Mononuclear cell (primary cell): Measurements from ENCODE around the gene NOTCH1. TPM values are rescaled to one million over a fixed set of nuclear protein-coding genes. Genes with fewer than 3 reads are reported as not detected.

Experiments
- H3K27me3 ChIP-seq: 2 replicates; pipeline ENCODE4 v1.6.0; 2011; ENCODE audit warnings: low read length, control low read depth; ENCODE audit not compliant: insufficient read depth
- H3K4me1 ChIP-seq: 2 replicates; pipeline ENCODE4 v1.5.1; 2011; ENCODE audit warnings: mild to moderate bottlenecking, low read length, control low read depth; ENCODE audit not compliant: insufficient read depth
- H3K4me3 ChIP-seq: 2 replicates; pipeline ENCODE4 v1.5.1; 2011; ENCODE audit warnings: mild to moderate bottlenecking, low read length, moderate library complexity
- H3K9me3 ChIP-seq: 2 replicates; pipeline ENCODE4 v1.5.1; 2011; ENCODE audit warnings: low read depth, mild to moderate bottlenecking, control low read depth, low read length
- total RNA-seq: library from RNA; depleted of rRNA; stranded (reverse); fragments of >200 nt; gene quantifications from one replicate; pipeline ENCODE4 v1.2.3, GENCODE V29; 2012

NOTCH1 gene
- total RNA-seq, result 28.1 TPM

GRCh38 chr9:136545965-136546696 is at the start of gene NOTCH1:
NOTCH1 (minus strand) TSS chr9:136546048; CDS start chr9:136545786, 262 bp downstream.
- Histone ChIP-seq H3K4me1 (peaks cover 68% of the 10 kb centered on the region), H3K4me3 (peak within 1 kb of the TSS; percentile 84), H3K9me3 (no peaks in the 10 kb centered on the region), H3K27me3 (no peaks in the 10 kb centered on the region)

- no peaks in the 10 kb centered on the region for H3K27me3 ChIP-seq
- no peaks in the 10 kb centered on the region for H3K4me1 ChIP-seq
- no peak overlapping the region for H3K4me3 ChIP-seq
- no peaks in the 10 kb centered on the region for H3K9me3 ChIP-seq
Measured at GRCh38 chr9:136594492-136594891, 48.6 kb upstream of the NOTCH1 start.

- no peak overlapping the region for H3K4me3 ChIP-seq
- peaks cover 7% of the 10 kb centered on the region for H3K4me1 ChIP-seq
- no peaks in the 10 kb centered on the region for H3K27me3 ChIP-seq
- no peaks in the 10 kb centered on the region for H3K9me3 ChIP-seq
Measured at GRCh38 chr9:136593581-136593980, 47.7 kb upstream of the NOTCH1 start.

- H3K9me3 ChIP-seq, result no peaks in the 10 kb centered on the region
- peaks cover 15% of the 10 kb centered on the region for H3K4me1 ChIP-seq
- no peaks in the 10 kb centered on the region for H3K27me3 ChIP-seq
- H3K4me3 ChIP-seq, result no peak overlapping the region
Measured at GRCh38 chr9:136592666-136593065, 46.8 kb upstream of the NOTCH1 start.

DNA sequence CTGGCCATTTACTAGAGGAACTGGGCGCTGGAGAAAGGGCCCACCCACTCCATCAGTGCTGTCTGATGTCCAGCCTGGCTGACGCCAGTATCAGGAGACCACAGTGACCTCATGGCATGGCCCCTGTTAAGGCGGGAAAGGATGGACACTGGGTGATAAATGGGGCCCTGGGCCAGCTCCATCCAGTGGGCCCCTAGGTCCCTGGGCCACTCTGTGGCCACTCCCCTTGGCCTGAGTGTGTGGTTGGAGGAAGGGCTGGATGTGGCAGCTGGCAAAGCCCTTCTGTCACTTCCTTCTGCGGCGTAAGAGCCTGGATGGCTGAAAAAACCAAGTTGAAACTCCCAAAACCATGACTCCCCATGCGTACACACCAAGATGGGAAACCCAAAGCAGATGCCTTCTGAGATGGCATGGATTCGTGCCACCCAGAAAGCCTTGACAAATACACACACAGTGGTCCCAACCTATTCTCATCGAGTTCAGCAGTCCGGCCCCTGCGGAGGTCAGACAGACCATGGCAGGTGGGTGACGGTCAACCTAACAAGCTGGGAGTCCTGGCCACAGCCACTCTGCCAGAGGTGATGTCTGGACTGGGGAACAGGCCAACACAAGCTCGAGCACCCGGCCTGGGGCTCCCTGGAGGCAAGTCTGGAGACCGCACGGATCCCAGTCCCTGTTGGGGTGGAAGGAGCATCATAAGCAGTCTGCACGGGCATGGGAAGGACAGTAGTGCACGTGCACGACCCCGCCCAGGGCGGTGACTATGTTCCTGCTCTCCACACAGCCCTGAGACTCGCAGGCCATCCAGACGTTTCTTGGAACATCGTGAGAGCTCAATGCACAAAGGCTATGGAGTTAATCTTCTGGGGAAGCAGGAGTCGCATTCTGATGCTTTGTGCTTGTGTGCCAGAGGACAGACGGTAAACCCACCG is 45.2 kb upstream of the NOTCH1 start:
- peaks cover 25% of the 10 kb centered on the region for H3K4me1 ChIP-seq
- no peak overlapping the region for H3K4me3 ChIP-seq
- no peaks in the 10 kb centered on the region for H3K27me3 ChIP-seq
- no peaks in the 10 kb centered on the region for H3K9me3 ChIP-seq

DNA sequence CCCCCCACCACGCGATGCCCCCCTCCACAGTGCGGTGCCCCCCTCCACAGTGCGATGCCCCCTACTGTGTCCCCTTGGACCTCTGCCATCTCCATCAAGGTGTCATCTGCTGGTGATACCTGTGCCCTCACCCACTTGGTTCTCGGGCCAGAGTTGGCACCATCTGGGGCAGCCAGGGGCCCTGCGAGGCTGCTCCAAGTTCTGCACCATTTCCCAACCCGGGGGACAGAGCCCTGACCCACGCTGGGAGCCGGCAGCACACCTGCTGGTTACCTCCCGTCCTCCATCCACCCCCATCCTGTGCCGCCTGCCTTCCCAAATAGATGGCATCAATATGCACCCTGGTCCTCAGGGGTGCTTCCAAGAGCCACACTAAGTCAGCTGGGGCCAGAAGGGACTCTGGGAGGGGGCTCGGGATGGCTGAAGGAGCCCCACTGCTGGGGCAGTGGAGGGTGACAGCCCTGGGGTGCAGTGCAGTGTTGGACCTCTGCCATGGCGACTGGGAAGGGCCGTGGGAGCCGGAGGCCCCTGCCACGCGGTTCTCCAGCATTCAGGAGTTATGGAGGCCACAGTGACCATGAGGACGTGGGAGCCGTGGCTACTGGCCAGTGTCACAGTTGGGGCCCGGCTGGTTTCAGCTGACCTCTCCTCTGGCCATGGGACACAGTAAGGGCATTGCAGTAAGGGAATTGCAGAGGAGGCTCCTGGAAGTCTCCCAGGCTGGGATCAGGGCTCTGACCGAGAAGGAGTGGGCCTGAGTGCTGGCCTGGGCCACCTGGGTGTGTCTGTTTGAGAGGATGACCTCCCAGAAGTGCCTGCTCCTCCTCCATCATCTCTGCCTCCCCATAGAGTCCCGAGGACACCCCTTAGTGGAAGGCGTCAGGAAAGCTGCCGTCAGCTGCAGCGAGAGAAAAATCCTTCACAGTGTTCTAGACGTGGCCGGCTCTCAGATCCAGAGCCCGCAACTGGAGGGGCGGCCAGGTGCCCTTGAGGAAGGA is 44.2 kb upstream of the NOTCH1 start:
- H3K27me3 ChIP-seq, result no peaks in the 10 kb centered on the region
- H3K4me1 ChIP-seq, result peaks cover 25% of the 10 kb centered on the region
- H3K4me3 ChIP-seq, result no peak overlapping the region
- no peaks in the 10 kb centered on the region for H3K9me3 ChIP-seq

DNA sequence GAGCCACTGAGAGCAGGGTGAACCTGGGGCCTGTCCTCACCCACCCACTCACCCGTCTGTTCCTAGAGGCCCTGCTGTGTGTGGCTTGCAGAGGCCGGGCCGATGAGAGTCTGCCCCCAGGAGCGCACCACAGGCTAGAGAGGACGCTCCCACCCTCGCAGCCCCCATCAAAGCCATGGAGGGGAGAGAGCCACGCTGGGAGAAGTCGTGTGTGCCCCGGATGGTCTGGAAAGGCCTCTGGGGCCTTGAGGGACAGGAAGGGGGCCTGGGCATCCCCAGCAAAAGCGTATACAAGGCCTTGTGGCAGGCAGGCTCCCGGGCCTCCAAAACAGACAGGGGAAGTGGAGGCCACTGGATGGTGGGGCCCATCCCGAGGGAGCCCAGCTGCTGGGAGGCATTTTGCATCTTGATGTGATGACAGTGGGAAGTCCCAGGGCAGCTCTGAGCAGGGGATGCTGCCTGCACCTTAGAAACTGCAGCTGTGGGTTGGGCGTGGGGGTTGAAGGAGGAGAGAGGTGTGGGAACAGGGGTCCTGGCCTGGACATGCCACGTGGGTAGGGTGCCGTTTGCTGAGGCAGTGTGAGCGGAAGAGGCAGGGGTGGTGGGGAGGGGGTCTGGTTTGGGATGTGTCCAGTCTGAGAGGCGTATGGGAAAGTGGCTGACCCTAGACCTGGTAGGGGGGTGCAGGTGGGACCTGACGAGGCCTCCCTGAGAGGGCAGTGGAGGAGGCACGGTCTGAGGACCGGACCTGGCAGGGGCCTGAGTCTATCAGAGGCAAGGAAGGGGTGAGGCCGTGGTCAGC is 43.0 kb upstream of the NOTCH1 start:
- no peak overlapping the region for H3K4me3 ChIP-seq
- peaks cover 25% of the 10 kb centered on the region for H3K4me1 ChIP-seq
- H3K9me3 ChIP-seq, result no peaks in the 10 kb centered on the region
- no peaks in the 10 kb centered on the region for H3K27me3 ChIP-seq

DNA sequence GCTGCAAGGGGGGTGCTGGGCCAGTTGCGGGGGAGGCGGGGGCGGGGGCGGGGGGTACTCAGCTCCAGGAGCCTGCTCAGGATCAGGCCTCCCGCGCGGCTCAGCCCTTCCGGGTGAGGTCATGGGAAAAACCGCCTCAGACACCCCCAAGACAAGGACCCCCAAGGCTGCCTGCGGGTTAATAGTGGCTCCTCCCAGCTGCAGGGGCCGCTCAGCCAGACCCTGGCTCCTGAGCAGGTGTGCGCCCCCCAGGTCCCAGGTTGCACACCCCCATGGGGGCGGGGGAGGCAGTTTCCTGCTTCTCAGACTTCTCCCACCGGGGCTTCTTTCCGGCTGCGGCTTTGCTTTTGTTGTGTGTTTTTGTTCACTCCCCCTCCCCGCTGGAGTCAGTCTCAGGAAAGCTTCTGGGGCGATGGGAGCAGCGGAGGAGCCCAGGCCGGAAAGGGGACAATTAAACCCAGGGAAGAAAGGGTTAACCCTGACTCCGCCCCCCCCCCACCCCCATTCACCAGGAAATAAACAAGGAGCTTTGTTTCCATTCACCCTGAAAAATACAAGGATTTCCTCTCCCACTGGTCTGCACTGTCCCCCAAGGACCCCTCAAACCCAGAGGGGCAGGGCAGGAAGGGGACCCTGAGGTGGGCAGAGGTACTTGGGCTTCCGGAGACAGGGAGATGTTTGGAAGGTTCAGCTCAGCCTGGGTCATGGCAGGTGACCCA is 42.3 kb upstream of the NOTCH1 start:
- Histone ChIP-seq H3K4me3 (no peak overlapping the region), H3K9me3 (no peaks in the 10 kb centered on the region), H3K27me3 (no peaks in the 10 kb centered on the region), H3K4me1 (peaks cover 25% of the 10 kb centered on the region)

DNA sequence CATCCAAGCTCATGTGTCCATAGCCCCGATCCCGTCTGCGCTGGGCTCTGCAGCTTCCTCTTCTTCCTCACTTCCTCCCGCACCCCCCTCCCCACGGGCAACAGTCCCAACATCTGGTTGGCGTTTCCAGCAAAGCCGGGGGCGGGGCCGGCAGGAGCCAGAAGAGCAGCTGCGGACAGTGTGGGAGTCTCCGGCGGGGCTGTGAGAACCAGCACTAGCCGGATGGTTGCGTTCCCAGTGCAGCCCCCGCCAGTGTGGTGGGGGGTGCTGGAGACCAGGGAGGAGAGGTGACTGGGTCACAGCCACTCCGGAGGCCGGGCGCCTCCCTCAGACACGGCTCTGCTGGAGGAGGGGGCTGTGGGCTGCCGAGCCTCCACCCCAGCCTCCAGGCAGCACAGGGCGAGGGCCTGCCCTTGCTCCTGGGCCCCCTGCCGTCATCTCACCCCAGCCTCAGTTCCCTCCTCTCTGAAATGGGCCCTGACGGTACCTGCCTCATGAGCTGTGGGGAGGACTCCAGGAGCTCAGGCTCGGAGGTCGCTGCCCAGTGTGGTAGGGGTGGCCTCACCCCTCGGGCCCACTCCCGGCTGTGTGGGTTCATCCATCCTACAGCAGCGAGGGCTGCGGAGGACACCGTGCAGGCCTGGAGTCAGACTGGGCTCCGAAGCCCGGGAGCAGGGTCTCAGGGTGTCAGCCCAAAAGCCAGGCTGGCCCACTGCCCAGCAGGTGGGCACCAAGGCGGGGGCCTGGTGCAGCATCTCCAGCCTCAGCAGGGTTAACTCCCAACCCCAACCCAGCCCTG is 41.5 kb upstream of the NOTCH1 start:
- H3K9me3 ChIP-seq, result no peaks in the 10 kb centered on the region
- H3K4me1 ChIP-seq, result peaks cover 25% of the 10 kb centered on the region
- no peaks in the 10 kb centered on the region for H3K27me3 ChIP-seq
- H3K4me3 ChIP-seq, result no peak overlapping the region

GRCh38 chr9:136586391-136586953 is 40.6 kb upstream of the NOTCH1 start:
- Histone ChIP-seq H3K4me1 (peaks cover 25% of the 10 kb centered on the region), H3K27me3 (no peaks in the 10 kb centered on the region), H3K4me3 (no peak overlapping the region), H3K9me3 (no peaks in the 10 kb centered on the region)

- H3K4me1 ChIP-seq, result peaks cover 25% of the 10 kb centered on the region
- H3K4me3 ChIP-seq, result no peak overlapping the region
- no peaks in the 10 kb centered on the region for H3K27me3 ChIP-seq
- no peaks in the 10 kb centered on the region for H3K9me3 ChIP-seq
Measured at GRCh38 chr9:136585531-136586120, 39.8 kb upstream of the NOTCH1 start.

DNA sequence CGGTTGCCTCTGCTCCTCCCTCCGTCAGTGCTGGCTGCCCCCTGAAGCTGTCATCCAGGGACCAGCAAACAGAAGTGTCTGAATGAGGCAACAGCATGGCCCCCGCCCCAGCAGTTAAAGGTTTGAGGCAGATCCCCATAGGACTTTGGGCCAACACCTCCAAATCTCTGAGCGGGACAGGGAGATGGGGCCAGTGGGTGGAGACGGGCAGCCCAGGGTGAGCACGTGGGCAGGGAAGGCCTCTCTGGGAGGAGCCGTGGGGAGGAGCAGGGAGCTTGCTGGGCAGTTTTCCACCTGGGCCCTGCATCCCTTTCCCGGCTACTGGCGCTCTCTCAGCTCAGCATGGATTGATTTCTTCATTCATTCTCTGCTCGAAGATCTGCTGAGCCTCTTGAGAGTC is 39.1 kb upstream of the NOTCH1 start:
- no peaks in the 10 kb centered on the region for H3K27me3 ChIP-seq
- peaks cover 25% of the 10 kb centered on the region for H3K4me1 ChIP-seq
- no peak overlapping the region for H3K4me3 ChIP-seq
- H3K9me3 ChIP-seq, result no peaks in the 10 kb centered on the region
